Activated naive CD4-positive, alpha-beta T cell treated with anti-CD3 and anti-CD28 coated beads, Interleukin-2, amount 50 U/mL, for 24 hours (primary cell): ENCODE measurements around the gene SCFD2.
"Not testable (repeated sequence)": the region's sequence is repeated elsewhere in the genome, so short reads cannot be mapped to it uniquely, and the experiment has no call there.

Experiments
- H3K27ac Mint-ChIP-seq: one replicate; pipeline ENCODE4 v1.8.0; 2021; ENCODE audit warnings: mild to moderate bottlenecking, mixed read lengths
- H3K27me3 Mint-ChIP-seq: one replicate; pipeline ENCODE4 v1.8.0; 2021; ENCODE audit warnings: mixed read lengths
- H3K36me3 Mint-ChIP-seq: one replicate; pipeline ENCODE4 v1.8.0; 2021; ENCODE audit warnings: mixed read lengths
- H3K4me1 Mint-ChIP-seq: one replicate; pipeline ENCODE4 v1.8.0; 2021; ENCODE audit warnings: mixed read lengths
- H3K4me3 Mint-ChIP-seq: one replicate; pipeline ENCODE4 v1.8.0; 2021; ENCODE audit warnings: mild to moderate bottlenecking, mixed read lengths
- H3K9me3 Mint-ChIP-seq: one replicate; pipeline ENCODE4 v1.8.0; 2021; ENCODE audit warnings: mixed read lengths

Gene SCFD2

DNA sequence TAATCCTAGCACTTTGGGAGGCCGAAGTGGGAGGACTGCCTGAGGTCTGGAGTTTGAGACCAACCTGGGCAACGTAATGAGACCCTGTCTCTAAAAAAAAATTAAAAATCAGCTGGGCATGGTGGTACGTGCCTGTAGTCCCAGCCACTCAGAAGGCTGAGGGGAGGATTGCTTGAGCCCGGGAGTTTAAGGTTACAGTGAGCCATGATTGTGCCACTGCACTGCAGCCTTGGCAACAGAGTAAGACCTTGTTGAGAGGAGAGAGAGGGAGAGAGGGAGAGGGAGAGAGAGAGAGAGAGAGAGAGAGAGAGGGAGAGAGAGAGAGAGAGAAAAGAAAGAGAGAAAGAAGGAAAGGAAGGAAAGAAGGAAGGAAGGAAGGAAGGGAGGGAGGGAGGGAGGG, 358.8 kb downstream of the SCFD2 start:
- Mint-ChIP-seq H3K36me3 (peaks cover 12% of the 10 kb centered on the region), H3K4me3 (no peak overlapping the region), H3K9me3 (peaks cover 4% of the 10 kb centered on the region), H3K27me3 (no peaks in the 10 kb centered on the region), H3K27ac (no peak overlapping the region), H3K4me1 (peaks cover 26% of the 10 kb centered on the region)

DNA sequence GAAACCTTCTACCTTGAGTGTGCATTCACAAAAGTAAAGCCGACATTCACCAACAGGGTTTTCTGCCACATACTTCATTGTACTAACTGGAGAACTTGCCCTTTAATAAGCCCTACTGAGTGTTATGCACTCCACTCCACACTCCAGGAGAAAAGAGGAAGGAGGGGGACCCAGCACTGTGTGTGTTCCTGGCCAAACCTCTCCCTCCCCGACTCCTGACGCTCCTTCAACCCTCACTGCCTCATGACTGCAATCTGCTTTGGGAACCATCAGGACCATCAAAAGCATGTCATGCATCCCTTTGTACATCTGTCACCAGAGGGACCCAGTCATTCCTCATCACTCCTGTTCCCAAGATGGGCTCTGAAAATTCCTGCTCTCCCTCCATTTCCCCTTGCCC, 360.1 kb downstream of the SCFD2 start:
- peaks cover 14% of the 10 kb centered on the region for H3K4me1 Mint-ChIP-seq
- no peak overlapping the region for H3K27ac Mint-ChIP-seq
- H3K4me3 Mint-ChIP-seq: no peak overlapping the region
- no peaks in the 10 kb centered on the region for H3K27me3 Mint-ChIP-seq
- H3K36me3 Mint-ChIP-seq: peaks cover 14% of the 10 kb centered on the region
- H3K9me3 Mint-ChIP-seq: peaks cover 4% of the 10 kb centered on the region

DNA sequence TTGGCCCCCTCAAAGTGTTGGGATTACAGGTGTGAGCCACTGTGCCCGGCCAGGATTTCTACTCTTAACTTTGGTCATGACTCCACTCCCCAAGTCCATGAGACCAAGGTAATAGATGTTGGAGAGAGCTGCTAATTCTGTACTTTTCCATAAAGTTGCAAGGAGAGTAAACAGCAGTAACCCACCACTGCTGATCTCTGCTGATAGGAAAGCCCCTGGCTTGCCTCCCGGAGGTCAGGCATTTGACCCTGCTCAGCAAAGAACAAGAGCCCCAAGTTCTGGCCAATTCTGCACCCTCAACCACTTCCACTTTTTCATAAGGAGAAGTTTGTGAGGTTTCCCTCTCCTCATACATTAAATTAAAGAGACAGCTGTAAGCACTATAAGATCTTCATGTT, 360.7 kb downstream of the SCFD2 start:
- Mint-ChIP-seq H3K27ac (no peak overlapping the region), H3K4me1 (peaks cover 7% of the 10 kb centered on the region), H3K9me3 (peaks cover 4% of the 10 kb centered on the region), H3K4me3 (no peak overlapping the region), H3K36me3 (peaks cover 14% of the 10 kb centered on the region), H3K27me3 (no peaks in the 10 kb centered on the region)

DNA sequence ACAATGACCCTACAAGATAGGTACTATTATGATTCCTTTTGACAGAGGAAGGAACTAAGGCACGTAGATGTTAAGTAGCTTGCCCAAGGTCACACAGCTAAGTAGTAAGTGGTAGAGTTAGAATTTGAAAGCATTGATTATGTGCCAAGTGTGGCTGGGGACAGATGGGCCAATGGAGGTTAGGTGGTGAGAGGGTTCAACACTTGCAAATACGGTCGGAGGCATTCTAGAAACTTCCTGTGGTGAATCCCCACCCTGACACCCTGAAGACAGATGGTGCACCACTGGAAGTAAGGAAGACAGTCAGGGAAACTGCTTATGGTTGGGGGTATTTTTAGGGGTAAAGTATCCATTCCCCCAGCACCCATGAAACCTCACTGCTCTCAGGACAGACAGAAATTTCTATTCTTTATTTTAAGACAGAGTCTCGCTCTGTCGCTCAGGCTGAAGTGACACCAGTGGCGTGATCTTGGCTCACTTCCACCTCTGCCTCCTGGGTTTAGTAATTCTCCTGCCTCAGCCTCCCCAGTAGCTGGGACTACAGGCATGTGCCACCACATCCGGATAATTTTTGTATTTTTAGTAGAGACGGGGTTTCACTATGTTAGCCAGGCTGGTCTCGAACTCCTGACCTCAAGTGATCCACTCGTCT, 361.2 kb downstream of the SCFD2 start:
- H3K27me3 Mint-ChIP-seq: no peaks in the 10 kb centered on the region
- H3K36me3 Mint-ChIP-seq: peaks cover 14% of the 10 kb centered on the region
- peaks cover 4% of the 10 kb centered on the region for H3K4me1 Mint-ChIP-seq
- peaks cover 4% of the 10 kb centered on the region for H3K9me3 Mint-ChIP-seq
- no peak overlapping the region for H3K4me3 Mint-ChIP-seq
- H3K27ac Mint-ChIP-seq: no peak overlapping the region

DNA sequence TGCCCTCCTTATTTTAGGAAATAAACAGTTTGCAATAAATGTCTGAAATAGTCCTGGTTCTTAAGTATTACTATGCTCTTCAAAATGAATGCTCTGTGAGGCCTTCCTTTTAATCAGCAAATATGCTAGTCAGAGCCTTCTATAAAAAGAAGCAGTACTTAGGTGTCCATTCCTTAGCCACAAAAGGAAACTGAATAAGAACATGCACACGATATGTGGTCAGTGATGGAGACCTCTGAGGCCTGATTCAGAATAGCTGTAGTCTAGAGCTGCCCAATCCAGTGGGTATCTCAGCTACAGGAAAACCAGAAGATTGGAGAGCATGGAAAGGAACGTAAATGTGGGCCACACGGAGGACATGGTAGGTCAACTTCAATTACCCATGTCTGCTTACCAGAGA, 361.9 kb downstream of the SCFD2 start:
- H3K27me3 Mint-ChIP-seq: no peaks in the 10 kb centered on the region
- H3K27ac Mint-ChIP-seq: no peak overlapping the region
- no peak overlapping the region for H3K4me3 Mint-ChIP-seq
- peaks cover 4% of the 10 kb centered on the region for H3K9me3 Mint-ChIP-seq
- H3K36me3 Mint-ChIP-seq: peaks cover 14% of the 10 kb centered on the region
- H3K4me1 Mint-ChIP-seq: peaks cover 7% of the 10 kb centered on the region

DNA sequence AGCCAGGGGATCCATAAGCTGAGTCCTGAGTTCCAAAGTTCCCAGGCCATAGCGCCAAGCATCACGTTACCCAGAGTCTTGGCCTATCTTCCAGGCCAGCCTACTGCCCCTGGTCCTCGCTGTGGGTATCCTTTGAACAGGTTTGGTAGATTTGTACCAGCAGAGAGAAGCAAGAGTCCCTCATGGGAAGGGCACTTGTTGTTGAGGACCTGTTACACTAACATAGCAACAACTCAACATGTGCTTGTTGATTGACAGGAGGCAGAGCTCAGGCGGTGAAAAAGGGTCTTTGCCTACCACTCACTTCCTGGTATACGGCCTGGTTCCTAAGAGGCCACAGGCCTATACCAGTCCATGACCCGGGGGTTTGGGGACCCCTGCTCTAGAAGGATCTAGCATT, 365.3 kb downstream of the SCFD2 start:
- no peaks in the 10 kb centered on the region for H3K9me3 Mint-ChIP-seq
- peaks cover 9% of the 10 kb centered on the region for H3K36me3 Mint-ChIP-seq
- H3K4me1 Mint-ChIP-seq: peaks cover 9% of the 10 kb centered on the region
- no peak overlapping the region for H3K4me3 Mint-ChIP-seq
- no peaks in the 10 kb centered on the region for H3K27me3 Mint-ChIP-seq
- no peak overlapping the region for H3K27ac Mint-ChIP-seq

DNA sequence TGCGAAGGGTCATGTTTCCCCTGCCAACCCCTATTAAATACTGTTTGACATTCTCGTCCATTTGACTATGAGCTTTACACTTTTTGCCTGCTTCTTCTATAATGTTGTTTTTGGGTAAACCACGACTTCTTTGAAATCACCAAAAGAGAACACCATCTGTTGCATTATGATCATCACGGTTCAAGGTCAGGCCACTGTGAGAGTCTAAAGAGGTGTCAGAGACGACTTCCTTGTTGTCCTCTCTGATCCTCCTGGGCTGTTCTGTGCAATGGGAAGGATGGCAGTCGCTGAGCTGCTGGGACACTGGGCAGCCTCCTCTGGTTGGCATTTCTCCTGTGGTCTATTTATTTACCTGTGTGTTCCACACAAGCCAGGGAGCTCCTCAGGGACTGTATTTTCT, 366.2 kb downstream of the SCFD2 start:
- H3K4me3 Mint-ChIP-seq: no peak overlapping the region
- H3K27ac Mint-ChIP-seq: no peak overlapping the region
- no peaks in the 10 kb centered on the region for H3K27me3 Mint-ChIP-seq
- H3K9me3 Mint-ChIP-seq: no peaks in the 10 kb centered on the region
- peaks cover 8% of the 10 kb centered on the region for H3K36me3 Mint-ChIP-seq
- peaks cover 9% of the 10 kb centered on the region for H3K4me1 Mint-ChIP-seq

DNA sequence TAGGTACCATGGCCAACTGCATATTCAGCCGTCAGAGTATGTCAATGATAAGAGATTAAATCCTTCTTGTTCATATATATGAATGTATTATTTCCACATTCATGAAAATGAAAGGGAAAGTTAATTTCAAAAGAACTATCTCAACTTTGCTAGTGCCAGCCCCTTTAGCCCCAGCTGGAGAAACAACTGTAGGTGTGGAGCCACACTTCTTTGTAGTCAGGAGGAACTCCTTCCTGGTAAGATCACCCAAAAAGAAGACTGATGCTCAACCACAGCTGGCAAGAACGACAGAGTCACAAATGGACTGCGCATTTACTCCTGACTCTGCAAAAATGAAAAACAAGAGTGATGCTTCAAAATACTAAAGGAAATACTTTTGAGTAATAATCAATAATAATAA, 367.4 kb downstream of the SCFD2 start:
- no peak overlapping the region for H3K27ac Mint-ChIP-seq
- H3K36me3 Mint-ChIP-seq: peaks cover 8% of the 10 kb centered on the region

DNA sequence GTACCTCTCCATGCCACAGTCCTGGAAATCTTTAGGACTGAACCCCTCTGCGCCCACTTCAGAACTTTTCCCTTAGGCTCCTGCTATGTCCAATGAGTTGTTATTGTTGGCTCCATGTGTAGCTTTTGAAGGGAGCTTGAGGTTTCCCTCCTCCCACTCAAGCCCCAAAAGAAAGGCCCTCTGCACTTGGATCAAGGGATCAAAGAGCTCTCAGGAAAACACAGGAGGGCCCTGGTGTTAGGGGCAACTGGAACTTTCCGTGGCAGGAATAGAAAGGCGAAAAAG, 368.8 kb downstream of the SCFD2 start:
- Mint-ChIP-seq H3K4me3 (no peak overlapping the region), H3K9me3 (no peaks in the 10 kb centered on the region), H3K27me3 (no peaks in the 10 kb centered on the region), H3K36me3 (peaks cover 8% of the 10 kb centered on the region), H3K4me1 (peaks cover 9% of the 10 kb centered on the region), H3K27ac (no peak overlapping the region)

More for the DNA sequence above, 367.4 kb downstream of the SCFD2 start:
- H3K27me3 Mint-ChIP-seq: no peaks in the 10 kb centered on the region
- peaks cover 9% of the 10 kb centered on the region for H3K4me1 Mint-ChIP-seq
- H3K4me3 Mint-ChIP-seq: no peak overlapping the region
- H3K9me3 Mint-ChIP-seq: no peaks in the 10 kb centered on the region

DNA sequence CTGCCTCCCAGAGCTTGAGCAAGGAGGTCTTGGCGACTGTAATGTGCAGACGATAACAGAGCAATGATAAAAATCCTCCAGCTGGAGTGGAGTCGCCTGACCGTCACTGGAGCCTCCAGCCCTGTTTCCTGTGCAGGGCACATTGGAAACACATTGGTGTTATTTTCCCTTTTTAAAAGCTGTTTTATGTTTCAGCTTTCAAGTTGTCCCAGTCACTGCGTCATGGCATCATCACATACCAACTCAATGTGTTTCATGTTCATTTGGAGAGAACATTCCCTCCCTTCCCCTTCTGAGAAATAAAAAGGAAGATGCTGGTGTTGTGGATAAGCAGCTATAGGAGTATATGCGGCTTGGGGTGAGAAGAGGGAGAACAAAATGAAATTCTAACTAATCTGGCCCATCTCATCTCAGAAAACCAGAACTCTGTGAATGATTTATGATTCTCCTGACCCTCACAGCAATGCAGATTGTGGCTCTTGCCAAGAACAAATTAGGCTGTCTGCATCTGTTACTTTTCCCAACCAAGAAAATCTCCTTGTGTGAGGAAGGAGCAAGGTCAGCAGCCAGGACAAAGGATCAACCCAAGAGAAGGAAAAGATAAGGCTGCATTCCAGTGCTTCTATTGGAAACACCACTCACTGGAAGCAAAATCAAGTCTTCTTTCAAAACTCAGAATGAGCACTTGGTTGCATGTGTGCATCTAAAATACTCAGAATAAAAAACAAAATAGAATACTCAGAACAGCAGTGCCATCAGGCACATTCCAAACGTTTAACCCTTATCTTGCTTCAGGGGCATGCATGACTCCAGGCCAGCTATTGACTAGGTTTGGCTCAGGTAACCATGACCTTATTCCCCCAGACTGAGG, 369.4 kb downstream of the SCFD2 start:
- H3K36me3 Mint-ChIP-seq: peaks cover 6% of the 10 kb centered on the region
- no peak overlapping the region for H3K4me3 Mint-ChIP-seq
- H3K27ac Mint-ChIP-seq: no peak overlapping the region
- H3K27me3 Mint-ChIP-seq: no peaks in the 10 kb centered on the region
- H3K4me1 Mint-ChIP-seq: peaks cover 9% of the 10 kb centered on the region
- H3K9me3 Mint-ChIP-seq: no peaks in the 10 kb centered on the region

DNA sequence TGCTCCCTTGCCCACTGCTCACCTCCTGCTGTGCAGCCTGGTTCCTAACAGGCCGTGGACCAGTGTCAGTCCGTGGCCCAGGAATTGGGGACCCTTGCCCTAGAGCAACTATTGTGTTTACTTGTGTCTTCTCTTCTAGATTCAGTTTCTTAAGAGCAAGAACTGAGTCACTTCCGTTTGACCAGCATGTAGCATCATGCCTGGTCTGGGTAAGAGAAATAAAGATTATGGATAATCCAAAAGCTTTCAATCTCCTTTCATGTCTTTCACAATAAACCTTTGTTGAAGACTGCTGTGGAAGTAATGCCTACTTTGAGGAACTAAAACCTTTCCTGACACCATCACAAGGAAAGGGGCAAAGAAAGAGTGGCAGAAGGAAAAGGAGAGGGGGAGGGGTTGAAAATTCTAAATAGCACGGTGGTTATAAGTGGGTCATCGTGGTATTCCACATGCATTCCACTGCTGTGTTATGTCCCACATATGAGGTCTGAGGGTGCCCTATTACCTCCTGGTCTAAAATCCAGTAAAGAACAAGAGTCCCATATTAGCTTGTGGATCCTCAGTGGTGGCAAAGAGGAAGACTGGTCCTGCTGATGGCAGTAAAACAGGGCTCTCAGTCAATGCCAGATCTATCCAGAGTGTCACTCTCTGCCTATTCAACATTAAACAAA, 370.4 kb downstream of the SCFD2 start:
- no peaks in the 10 kb centered on the region for H3K9me3 Mint-ChIP-seq
- H3K4me1 Mint-ChIP-seq: peaks cover 9% of the 10 kb centered on the region
- no peak overlapping the region for H3K27ac Mint-ChIP-seq
- H3K36me3 Mint-ChIP-seq: peaks cover 9% of the 10 kb centered on the region
- H3K27me3 Mint-ChIP-seq: no peaks in the 10 kb centered on the region
- H3K4me3 Mint-ChIP-seq: no peak overlapping the region

DNA sequence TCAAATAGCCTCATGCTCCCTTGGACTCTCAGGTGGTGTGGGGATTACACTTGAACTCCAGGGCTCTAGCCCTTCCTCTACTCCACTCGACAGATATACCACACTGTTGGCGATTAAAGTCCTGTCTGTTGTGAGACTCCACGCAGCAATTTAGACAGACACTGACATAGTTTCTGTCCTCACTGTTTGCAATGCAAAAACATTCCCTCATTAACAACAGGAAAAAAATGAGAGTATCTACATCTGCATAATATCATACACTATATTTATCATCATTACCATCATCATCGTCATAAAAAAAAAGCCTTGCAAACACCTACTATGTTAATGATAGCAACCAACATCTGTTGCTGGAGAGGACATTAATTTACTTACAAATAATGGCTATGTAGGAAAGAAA, 371.3 kb downstream of the SCFD2 start:
- peaks cover 6% of the 10 kb centered on the region for H3K4me1 Mint-ChIP-seq
- H3K4me3 Mint-ChIP-seq: no peak overlapping the region
- peaks cover 9% of the 10 kb centered on the region for H3K36me3 Mint-ChIP-seq
- H3K9me3 Mint-ChIP-seq: no peaks in the 10 kb centered on the region
- H3K27ac Mint-ChIP-seq: no peak overlapping the region
- no peaks in the 10 kb centered on the region for H3K27me3 Mint-ChIP-seq

DNA sequence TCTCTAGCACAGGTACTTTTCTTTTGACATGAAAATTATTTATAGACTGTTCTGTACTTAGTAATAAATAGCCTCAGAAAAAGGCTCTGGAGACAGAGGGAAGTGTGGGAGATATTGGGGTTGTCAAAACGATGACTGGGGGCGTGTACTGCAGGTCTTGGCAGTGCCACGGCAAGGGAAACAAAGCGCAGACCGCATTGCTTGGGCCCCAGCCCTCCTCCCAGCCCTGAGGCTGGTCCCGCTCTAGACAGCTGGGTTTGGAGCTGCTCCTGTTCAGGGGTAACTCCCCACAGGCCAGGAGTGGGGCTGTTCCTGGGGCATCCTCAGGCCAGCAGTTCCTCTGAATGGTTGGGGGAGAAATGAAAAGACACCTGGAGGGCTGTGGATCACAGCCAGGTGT, 372.1 kb downstream of the SCFD2 start:
- Mint-ChIP-seq H3K9me3 (no peaks in the 10 kb centered on the region), H3K27me3 (no peaks in the 10 kb centered on the region), H3K27ac (no peak overlapping the region), H3K36me3 (peaks cover 6% of the 10 kb centered on the region), H3K4me1 (peaks cover under 1% of the 10 kb centered on the region), H3K4me3 (no peak overlapping the region)

DNA sequence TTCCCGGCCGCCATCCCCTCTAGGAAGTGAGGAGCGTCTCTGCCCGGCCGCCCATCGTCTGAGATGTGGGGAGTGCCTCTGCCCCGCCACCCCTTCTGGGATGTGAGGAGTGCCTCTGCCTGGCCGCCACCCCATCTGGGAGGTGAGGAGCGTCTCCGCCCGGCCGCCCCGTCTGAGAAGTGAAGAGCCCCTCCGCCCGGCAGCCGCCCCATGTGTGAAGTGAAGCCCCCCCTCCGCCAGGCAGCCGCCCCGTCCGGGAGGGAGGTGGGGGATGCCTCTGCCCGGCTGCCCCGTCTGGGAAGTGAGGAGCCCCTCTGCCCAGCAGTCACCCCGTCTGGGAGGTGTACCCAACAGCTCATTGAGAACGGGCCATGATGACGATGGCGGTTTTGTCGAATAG, 373.3 kb downstream of the SCFD2 start:
- not testable (repeated sequence) for H3K27ac Mint-ChIP-seq, H3K4me3 Mint-ChIP-seq, H3K27me3 Mint-ChIP-seq, H3K4me1 Mint-ChIP-seq, H3K9me3 Mint-ChIP-seq, H3K36me3 Mint-ChIP-seq

DNA sequence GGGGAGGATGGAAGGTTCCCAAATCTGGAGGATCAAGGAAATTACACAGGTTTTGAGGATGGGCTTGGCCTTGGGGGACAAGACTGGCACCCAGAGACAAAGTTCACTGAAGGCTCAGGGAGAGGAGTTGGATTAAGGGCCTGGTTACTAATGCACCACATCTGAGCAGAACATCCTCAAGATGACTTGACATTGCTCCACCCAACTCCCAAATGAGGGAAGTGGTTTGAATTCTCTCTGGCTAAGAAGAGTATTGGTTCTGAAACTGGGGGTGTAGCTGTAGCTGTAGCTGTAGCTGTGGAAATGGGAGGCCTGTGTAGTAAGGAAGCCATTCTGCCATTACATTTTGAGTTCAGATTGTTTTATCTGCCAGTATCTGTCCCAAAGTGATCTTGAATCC, 374.4 kb downstream of the SCFD2 start:
- no peak overlapping the region for H3K27ac Mint-ChIP-seq
- no peak overlapping the region for H3K4me3 Mint-ChIP-seq
- H3K27me3 Mint-ChIP-seq: no peaks in the 10 kb centered on the region
- peaks cover 6% of the 10 kb centered on the region for H3K36me3 Mint-ChIP-seq
- no peaks in the 10 kb centered on the region for H3K9me3 Mint-ChIP-seq
- H3K4me1 Mint-ChIP-seq: no peaks in the 10 kb centered on the region

DNA sequence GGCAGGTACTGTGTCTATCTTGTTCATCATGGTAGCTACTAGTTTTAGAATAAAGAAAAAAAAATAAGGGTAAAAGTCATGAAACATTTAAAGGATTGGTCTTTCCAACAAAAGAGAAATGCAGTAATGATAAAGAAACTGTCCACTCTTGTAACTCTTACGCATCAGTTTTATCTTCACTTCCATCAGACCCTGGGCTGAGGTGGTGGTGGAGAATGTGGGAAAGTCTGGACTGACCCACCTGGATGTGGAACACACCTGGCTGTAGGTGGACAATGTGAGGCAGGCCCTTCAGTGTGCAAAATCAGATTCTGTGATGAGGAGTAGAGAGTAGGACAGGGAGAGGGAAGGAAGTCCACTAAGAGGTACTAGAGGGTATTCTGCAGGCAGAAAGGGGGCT, 375.2 kb downstream of the SCFD2 start:
- Mint-ChIP-seq H3K27ac (no peak overlapping the region), H3K4me1 (no peaks in the 10 kb centered on the region), H3K9me3 (no peaks in the 10 kb centered on the region), H3K4me3 (no peak overlapping the region), H3K36me3 (peaks cover 6% of the 10 kb centered on the region), H3K27me3 (no peaks in the 10 kb centered on the region)
